ENCODE data around the gene TMEM213.

- TF ChIP-seq YY1 (IDR thresholded peaks at IDR 0.05; ENCODE audit: low read depth, low read length) (no peak), CTCF (IDR thresholded peaks at IDR 0.05 in 2 of 3, conservative IDR thresholded peaks at IDR 0.05 in 1 of 3; ENCODE audit: control insufficient read depth in 2 of 3, extremely low read depth in 1 of 3, insufficient read depth in 1 of 3, low read depth in 3 of 3, low read length in 3 of 3) (no peak), NFYA (IDR thresholded peaks at IDR 0.05; ENCODE audit: borderline replicate concordance, low read depth, low read length) (no peak), USF2 (IDR thresholded peaks at IDR 0.05; ENCODE audit: borderline replicate concordance, low read depth, low read length) (no peak), SIN3A (IDR thresholded peaks at IDR 0.05; ENCODE audit: low read depth, low read length) (no peak), ZZZ3 (IDR thresholded peaks at IDR 0.05; ENCODE audit: control insufficient read depth, insufficient read length, low read depth) (no peak), REST (IDR thresholded peaks at IDR 0.05; ENCODE audit: low read depth, low read length) (no peak), RCOR1 (conservative IDR thresholded peaks at IDR 0.05; ENCODE audit: low read depth, low read length) (no peak), SMC3 (IDR thresholded peaks at IDR 0.05; ENCODE audit: borderline replicate concordance, low read length) (no peak), EGR1 (IDR thresholded peaks at IDR 0.05; ENCODE audit: borderline replicate concordance in 1 of 2, low read depth in 2 of 2, low read length in 2 of 2) (no peak), ATF2 (IDR thresholded peaks at IDR 0.05; ENCODE audit: low read length) (no peak)
Measured at GRCh38 chr7:138816650-138817049, 18.9 kb downstream of the TMEM213 start.
